ENCODE data around the gene ADSS1.

ADSS1 gene

DNA sequence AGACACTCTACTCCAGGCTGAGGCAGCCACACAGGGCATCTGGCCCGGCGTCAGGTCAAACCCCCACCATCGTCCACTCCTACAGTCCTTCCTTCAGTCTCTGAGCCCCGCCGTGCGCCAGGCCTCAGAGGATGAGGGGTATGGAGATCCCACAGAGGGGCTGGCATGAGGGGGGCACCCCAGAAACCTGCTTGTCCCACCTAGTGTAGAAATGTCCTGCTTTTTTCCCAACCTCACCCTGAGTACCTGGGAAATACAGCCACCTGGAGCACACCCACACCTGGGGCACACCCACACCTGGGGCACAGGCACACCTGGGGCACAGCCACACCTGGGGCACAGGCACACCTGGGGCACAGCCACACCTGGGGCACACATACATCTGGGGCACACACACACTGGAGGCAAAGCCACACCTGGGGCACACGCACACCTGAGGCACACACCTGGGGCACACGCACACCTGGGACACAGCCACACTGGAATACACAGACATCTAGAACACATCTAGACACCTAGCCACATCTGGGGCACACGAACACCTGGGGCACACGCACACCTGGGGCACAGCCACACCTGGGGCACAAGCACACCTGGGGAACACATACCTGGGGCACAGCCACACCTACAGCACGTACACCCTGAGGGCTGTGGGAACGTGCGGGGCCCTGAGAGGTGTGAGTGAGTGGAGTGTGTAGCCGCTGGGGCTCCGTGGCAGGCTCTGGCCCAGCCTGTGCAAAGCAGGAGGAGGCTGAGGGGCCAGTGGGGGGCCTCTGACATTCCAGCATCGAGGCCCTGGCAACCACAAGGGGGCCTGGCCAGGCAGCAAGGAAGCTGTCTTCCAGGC is 53.2 kb downstream of the ADSS1 start:
- TF ChIP-seq, protein P1, sequence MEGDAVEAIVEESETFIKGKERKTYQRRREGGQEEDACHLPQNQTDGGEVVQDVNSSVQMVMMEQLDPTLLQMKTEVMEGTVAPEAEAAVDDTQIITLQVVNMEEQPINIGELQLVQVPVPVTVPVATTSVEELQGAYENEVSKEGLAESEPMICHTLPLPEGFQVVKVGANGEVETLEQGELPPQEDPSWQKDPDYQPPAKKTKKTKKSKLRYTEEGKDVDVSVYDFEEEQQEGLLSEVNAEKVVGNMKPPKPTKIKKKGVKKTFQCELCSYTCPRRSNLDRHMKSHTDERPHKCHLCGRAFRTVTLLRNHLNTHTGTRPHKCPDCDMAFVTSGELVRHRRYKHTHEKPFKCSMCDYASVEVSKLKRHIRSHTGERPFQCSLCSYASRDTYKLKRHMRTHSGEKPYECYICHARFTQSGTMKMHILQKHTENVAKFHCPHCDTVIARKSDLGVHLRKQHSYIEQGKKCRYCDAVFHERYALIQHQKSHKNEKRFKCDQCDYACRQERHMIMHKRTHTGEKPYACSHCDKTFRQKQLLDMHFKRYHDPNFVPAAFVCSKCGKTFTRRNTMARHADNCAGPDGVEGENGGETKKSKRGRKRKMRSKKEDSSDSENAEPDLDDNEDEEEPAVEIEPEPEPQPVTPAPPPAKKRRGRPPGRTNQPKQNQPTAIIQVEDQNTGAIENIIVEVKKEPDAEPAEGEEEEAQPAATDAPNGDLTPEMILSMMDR (IDR thresholded peaks at IDR 0.05): no peak
- TF ChIP-seq ZFX (IDR thresholded peaks at IDR 0.05; ENCODE audit: borderline replicate concordance): no peak
- no peak overlapping the region for H3K27ac ChIP-seq

GRCh38 chr14:104777808-104778249 is 53.8 kb downstream of the ADSS1 start:
- no peak overlapping the region for H3K27ac ChIP-seq
- TF ChIP-seq, protein P1 (IDR thresholded peaks at IDR 0.05): no peak

DNA sequence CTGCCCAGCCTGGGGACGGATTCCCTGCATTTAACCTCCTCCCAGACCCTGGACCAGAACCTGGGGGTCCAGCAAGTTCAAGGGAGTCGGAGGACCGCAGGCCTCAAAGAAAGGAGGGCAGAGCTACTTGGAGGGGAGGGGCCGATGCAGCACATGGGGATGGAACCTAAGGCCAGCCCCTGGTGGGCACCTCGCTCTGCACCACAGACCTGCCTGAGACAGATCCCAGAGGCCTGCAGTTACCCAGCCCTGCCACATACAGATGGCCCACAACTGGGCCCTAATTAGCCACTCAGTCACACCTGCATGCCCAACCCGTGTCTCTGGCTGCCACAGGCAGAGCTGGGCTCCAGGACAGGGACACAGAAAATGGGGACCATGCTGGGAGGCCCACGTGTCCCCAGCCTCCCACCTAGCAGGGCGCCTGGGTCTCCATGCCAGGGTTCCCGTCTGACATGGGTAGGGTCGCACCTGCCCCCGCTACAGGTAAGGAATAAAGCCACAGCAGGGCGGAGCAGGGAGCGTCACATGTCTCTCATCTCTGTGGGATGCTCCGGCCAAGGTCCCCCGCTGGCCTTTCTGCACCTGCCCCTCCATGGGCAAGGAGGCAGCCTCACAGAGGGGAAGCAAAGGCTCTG is 54.8 kb downstream of the ADSS1 start:
- TF ChIP-seq ZFX (IDR thresholded peaks at IDR 0.05; ENCODE audit: borderline replicate concordance): no peak
- TF ChIP-seq, protein P1 (IDR thresholded peaks at IDR 0.05): no peak
- no peak overlapping the region for H3K27ac ChIP-seq

DNA sequence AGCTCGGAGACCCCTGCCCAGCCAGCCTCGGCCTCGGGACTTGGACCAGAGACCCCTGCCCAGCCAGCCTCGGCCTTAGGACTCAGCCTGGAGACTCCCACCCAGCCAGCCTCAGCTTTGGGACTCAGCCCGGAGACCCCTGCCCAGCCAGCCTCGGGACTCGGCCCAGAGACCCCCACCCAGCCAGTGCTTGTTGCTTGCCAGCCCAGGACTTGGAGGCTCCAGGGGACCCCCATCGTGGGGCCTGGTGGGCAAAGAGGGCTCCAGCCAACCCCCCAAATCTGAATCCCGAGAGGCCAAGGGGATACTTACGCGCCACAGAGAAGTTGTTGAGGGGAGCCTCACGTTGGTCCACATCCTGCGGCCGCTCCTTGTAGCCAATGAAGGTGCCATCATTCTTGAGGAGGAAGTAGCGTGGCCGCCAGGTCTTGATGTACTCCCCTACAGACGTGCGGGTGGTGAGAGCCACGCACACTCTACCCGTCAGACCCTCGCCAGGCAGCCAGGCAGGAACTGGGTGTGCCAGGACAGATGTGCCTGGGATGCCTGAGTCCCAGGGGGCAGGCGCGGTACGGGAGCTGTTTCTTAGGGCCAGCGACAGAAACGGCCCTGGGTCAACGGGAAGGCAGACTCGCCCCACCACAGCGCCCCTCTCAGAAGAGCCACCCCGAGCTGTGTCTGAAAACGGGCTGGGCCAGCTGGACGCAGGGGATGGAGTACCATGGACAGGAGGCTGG is 55.9 kb downstream of the ADSS1 start:
- TF ChIP-seq, protein P1 (IDR thresholded peaks at IDR 0.05): no peak
- no peak for TF ChIP-seq ZFX (IDR thresholded peaks at IDR 0.05; ENCODE audit: borderline replicate concordance)
- H3K27ac ChIP-seq: no peak overlapping the region

- TF ChIP-seq, protein P1 (IDR thresholded peaks at IDR 0.05): no peak
- TF ChIP-seq ZFX (IDR thresholded peaks at IDR 0.05; ENCODE audit: borderline replicate concordance): no peak
Observed at GRCh38 chr14:104780513-104781030, 56.5 kb downstream of the ADSS1 start.

DNA sequence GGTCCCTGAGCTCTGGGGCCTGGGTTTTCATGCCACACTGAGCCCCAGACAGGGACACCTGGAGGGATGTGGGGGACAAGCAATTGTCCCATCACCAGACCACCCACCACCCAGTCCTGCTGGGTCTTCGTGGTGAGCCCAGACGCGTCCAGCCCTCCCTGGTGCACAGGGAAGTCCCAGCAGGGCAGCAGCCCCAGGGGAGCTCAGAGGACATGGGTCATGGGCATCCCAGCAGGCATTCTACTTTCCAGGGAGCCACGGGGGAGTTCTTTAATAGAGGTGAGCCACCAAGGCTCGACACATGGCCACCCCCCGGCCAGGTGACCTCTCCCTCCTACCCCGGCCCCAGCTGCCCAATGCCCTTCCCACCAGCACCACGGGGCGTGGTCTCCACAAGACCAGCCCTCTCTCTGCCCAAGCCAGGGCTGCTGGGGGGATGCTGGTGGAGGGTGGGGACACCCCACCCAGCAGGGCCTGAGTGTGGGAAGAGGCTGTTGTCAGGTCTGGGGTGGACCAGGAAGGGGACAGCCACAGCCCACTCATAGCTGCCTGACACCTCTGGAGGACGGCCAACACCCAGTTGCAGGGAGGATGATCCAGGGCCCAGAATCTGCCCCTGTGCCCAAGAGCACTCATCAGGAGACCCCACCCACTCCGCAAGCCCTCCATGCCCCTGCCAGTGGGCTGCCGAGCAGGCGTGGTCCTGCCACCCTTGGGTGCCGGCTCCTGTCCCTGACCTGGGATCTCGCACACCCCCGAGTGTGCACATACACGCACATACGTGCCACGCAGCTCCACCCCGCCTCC is 57.4 kb downstream of the ADSS1 start:
- no peak for TF ChIP-seq ZFX (IDR thresholded peaks at IDR 0.05; ENCODE audit: borderline replicate concordance)
- TF ChIP-seq, protein P1 (IDR thresholded peaks at IDR 0.05): no peak
- no peak overlapping the region for H3K27ac ChIP-seq

More at GRCh38 chr14:104780513-104781030, 56.5 kb downstream of the ADSS1 start:
- no peak overlapping the region for H3K27ac ChIP-seq
